GM19395 (cell line): Measurements from ENCODE around the gene DNM2.

Experiments
- ATAC-seq: cut with Tn5 transposase; IDR thresholded peaks from one replicate; pipeline ENCODE4 v1.9.1; 2021; ENCODE audit warnings: mild to moderate bottlenecking, moderate library complexity; ENCODE audit not compliant: unreplicated experiment

The DNM2 gene

DNA sequence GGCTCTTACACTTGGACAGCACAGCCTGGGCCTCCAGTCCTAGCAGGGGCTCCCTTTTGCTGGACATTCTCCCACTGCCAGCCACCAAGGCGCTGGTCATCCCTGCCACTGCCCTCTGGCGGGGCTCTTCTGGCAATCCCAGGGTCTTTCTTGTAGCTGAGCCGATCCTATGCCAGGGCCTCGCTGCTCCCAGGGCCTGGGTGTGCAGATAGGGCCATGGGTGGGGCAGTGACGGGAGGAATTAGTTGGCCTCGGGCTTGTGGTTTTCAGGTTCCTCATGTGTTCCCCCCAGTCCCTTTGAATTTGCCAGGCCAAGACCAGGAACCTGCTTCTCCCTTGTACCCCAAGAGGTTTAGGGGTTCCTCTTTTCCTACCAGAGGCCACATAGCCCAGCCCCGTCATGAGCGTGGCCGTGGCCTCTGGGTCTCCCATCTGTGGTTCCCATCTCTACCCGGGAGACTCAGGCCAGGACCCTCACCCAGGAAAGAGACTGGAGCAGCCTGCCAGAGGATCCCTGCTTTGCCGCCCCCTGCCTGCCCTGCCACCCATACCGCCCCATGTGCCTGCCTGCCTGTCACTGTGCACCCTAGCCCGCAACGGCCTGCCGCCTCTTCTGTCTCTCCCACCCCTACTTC lies 91.9 kb downstream of the DNM2 start:
- no peak for ATAC-seq

DNA sequence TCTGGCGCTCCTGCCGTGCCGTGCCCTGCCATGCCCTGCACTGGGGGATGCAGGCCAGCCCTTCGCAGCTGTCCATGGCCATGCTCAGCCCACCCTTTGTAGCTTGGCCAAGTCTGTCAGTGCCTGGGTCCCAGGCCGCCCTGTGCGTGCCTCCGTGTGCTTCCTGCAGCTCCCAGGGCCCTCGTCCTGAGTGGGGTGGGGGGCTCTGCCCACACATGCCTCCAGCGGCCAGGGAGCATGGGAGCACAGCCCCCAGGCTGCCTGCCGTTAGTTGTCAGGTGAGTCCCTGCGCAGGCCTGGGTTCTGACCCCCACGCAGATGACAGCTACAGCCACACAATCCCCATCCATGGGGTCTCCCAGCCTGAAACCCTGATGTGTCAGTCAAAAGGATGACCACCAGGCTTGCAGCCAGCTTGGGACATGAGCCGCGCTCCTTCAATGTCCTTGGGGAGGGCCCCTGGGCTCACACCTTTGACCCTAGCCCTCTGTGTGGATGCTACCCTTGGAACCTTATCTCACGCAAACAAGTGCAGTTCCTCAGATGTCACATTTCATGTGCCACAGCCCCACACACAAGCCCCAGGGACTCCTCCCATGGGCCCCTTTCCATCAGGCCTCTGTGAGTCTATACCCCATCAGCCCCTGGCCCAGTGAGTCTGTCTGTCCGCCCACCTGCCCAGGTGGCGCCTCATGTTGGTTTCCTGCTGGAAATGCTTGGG lies 93.7 kb downstream of the DNM2 start:
- no peak for ATAC-seq

DNA sequence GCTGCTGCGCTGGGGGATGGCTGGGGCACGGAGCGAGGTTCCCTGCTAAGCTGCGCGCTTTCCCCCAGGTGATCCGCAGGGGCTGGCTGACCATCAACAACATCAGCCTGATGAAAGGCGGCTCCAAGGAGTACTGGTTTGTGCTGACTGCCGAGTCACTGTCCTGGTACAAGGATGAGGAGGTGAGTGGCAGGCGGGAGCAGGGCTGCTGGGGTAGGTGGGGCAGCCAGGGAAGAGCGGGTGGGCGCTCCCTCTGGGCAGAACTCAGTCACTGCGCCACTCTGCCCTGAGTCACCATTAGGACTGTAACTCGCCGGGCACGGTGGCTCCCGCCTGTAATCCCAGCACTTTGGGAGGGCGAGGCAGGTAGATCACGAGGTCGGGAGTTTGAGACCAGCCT lies 94.3 kb downstream of the DNM2 start:
- no peak for ATAC-seq

DNA sequence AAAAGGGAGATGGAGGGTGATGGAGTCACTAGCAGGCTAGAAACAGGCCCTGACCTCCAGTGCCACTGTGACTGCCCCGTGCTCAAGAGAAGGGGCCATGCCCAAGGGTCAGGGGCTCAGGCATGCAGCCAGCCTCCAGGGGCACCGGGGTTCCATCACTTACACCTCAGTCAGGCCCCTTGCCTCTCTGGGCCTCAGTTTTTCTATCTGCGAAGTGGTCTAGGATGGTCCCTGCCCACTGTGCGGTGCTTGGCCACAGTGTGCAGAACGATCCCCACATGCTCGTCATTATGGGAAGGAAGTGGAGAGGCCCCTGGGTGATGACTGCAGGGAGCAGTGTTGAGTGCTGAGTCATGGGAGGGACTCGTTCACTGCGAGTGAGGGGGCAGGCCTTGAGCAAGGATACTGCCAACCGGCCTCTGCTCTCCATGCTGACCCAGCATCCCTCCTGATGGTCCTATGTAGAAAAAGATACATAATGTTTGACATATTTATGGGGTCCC lies 95.1 kb downstream of the DNM2 start:
- no peak for ATAC-seq

DNA sequence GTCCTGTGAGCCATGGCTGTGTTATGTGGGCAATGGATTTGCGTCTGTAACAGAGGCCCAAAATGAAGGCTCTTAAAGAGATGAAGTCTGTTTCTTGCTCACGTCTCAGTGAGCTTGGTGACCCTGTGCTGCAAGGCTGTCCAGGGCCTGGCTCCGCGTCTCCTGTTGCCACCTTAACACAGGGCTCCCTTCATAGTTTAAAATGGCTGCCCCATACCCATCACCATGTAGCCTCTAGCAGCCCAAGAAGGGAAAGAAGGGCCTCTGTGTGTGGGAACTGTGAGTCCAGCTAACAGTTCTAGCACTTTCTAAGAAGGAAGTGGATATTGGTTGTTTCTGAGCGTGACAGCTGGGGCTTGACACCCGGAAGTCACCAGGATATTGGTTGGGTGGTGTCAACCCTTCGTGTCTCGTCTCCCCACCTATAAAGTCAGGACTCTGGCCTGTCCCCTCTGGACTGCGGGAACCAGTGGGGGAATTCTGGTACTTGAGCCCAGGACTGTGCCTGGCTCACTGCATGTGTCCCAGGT lies 97.2 kb downstream of the DNM2 start:
- ATAC-seq = no peak

GRCh38 chr19:10815969-10816644 lies 98.2 kb downstream of the DNM2 start:
- ATAC-seq = no peak

- ATAC-seq = no peak
Observed at GRCh38 chr19:10816691-10817090, 98.8 kb downstream of the DNM2 start.

- ATAC-seq = no peak
Observed at GRCh38 chr19:10817291-10818038, 99.6 kb downstream of the DNM2 start.

- ATAC-seq = no peak
Observed at GRCh38 chr19:10818301-10819123, 100.6 kb downstream of the DNM2 start.

GRCh38 chr19:10819124-10820060 lies 101.5 kb downstream of the DNM2 start:
- ATAC-seq = no peak

- ATAC-seq = no peak
Observed at GRCh38 chr19:10820173-10820572, 102.3 kb downstream of the DNM2 start.

- no peak for ATAC-seq
Observed at GRCh38 chr19:10823690-10824089, 105.8 kb downstream of the DNM2 start.

- ATAC-seq = no peak
Observed at GRCh38 chr19:10826231-10826630, 108.4 kb downstream of the DNM2 start.

- no peak for ATAC-seq
Observed at GRCh38 chr19:10826846-10827245, 109.0 kb downstream of the DNM2 start.

- ATAC-seq = no peak
Observed at GRCh38 chr19:10828981-10829821, 111.3 kb downstream of the DNM2 start.

- ATAC-seq = no peak
Observed at GRCh38 chr19:10829967-10830366, 112.1 kb downstream of the DNM2 start.

DNA sequence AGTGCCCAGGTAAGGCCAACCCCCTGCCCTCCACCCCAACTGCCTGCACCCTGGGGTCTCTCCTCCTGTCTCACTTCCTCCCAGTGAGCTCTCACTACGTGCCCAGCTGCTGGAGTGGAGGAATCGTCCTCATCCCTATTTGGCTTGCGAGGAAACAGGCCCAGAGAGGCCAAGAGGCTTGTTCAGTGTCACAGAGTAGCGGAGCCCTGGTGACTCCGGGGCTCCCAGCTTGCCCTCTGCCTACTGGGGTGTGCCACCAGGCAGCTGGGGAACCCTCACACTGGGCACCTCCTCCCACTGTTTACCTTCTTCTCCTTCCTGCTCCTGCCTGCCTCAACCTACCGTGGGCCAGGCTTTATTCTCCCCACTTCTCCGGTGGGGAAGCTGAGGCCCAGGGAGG lies 112.5 kb downstream of the DNM2 start:
- no peak for ATAC-seq
